Liver (tissue), 9 donors: ENCODE data around the gene DIABLO. TPM values are rescaled to one million over a fixed set of nuclear protein-coding genes. Genes with fewer than 3 reads are reported as not detected.

Experiments used
- DNase-seq: peaks from one replicate; pipeline ENCODE4 v3.0.0-alpha.2; 2017; ENCODE audit warnings: low spot score
- H3K27ac ChIP-seq, 2 donors: one replicate each; pipeline ENCODE4 v1.7.0; 2013; ENCODE audit warnings: inconsistent platforms in 2 of 2, low read length in 2 of 2, control low read depth in 1 of 2, low read depth in 1 of 2, mild to moderate bottlenecking in 1 of 2
- H3K27me3 ChIP-seq, 4 donors: one replicate each; pipeline versions ENCODE4 v1.6.1 to v1.7.0; 2013; ENCODE audit warnings: low read length in 3 of 4, inconsistent platforms in 1 of 4, mild to moderate bottlenecking in 1 of 4, moderate library complexity in 1 of 4; ENCODE audit not compliant: control insufficient read depth in 4 of 4, insufficient read depth in 4 of 4
- H3K36me3 ChIP-seq, 4 donors: one replicate each; pipeline versions ENCODE4 v1.6.1 to v1.7.0; 2013; ENCODE audit warnings: low read length in 3 of 4, mild to moderate bottlenecking in 3 of 4, low read depth in 1 of 4, moderate library complexity in 1 of 4; ENCODE audit not compliant: control insufficient read depth in 4 of 4, insufficient read depth in 3 of 4
- H3K4me1 ChIP-seq, 4 donors: one replicate each; pipeline versions ENCODE4 v1.6.1 to v1.7.0; 2013; ENCODE audit warnings: low read length in 3 of 4, mild to moderate bottlenecking in 3 of 4, moderate library complexity in 1 of 4; ENCODE audit not compliant: control insufficient read depth in 4 of 4, insufficient read depth in 4 of 4
- H3K4me3 ChIP-seq, 3 donors: one replicate each; pipeline versions ENCODE4 v1.6.1 to v1.7.0; 2013; ENCODE audit warnings: low read length in 3 of 3, control low read depth in 1 of 3, low read depth in 1 of 3, mild to moderate bottlenecking in 1 of 3
- H3K9ac ChIP-seq, 2 donors: one replicate each; pipeline ENCODE4 v1.7.0; 2013; ENCODE audit warnings: low read length in 2 of 2, mild to moderate bottlenecking in 2 of 2, moderate library complexity in 2 of 2, control low read depth in 1 of 2, low read depth in 1 of 2
- H3K9me3 ChIP-seq, 4 donors: one replicate each; pipeline versions ENCODE4 v1.6.1 to v1.7.0; 2013; ENCODE audit warnings: low read length in 3 of 4; ENCODE audit not compliant: control insufficient read depth in 4 of 4
- ATF3 ChIP-seq: IDR thresholded peaks from 2 replicates; pipeline ENCODE4 v1.6.1; 2016; ENCODE audit warnings: antibody characterized with exemption
- CTCF ChIP-seq: fragments of 150-350 bp; IDR thresholded peaks from 2 replicates; pipeline ENCODE4 v1.5.1; 2017; ENCODE audit warnings: improper control_type of control experiment, low read depth, low read length; ENCODE audit not compliant: missing input control
- EGR1 ChIP-seq, 2 donors: IDR thresholded peaks; 2 replicates each; pipeline ENCODE4 v1.6.1; 2016 to 2018; ENCODE audit warnings: antibody characterized with exemption in 2 of 2, low read depth in 2 of 2
- FOXA1 ChIP-seq: IDR thresholded peaks from 2 replicates; pipeline ENCODE4 v1.6.1; 2016; ENCODE audit warnings: antibody characterized with exemption
- FOXA2 ChIP-seq: IDR thresholded peaks from 2 replicates; pipeline ENCODE4 v1.6.1; 2016; ENCODE audit warnings: antibody characterized with exemption
- GABPA ChIP-seq, 2 donors: IDR thresholded peaks in 1 of 2; conservative IDR thresholded peaks in 1 of 2; 2 replicates each; pipeline ENCODE4 v1.6.1; 2016; ENCODE audit warnings: antibody characterized with exemption in 2 of 2, mild to moderate bottlenecking in 1 of 2, moderate library complexity in 1 of 2
- HNF4A ChIP-seq, 2 donors: conservative IDR thresholded peaks; 2 replicates each; pipeline ENCODE4 v1.6.1; 2016; ENCODE audit warnings: antibody characterized with exemption in 2 of 2, mild to moderate bottlenecking in 2 of 2
- HNF4G ChIP-seq: IDR thresholded peaks from 2 replicates; pipeline ENCODE4 v1.6.1; 2016; ENCODE audit warnings: antibody characterized with exemption
- JUND ChIP-seq, 2 donors: IDR thresholded peaks; 2 replicates each; pipeline ENCODE4 v1.6.1; 2016; ENCODE audit warnings: antibody characterized with exemption in 2 of 2
- MAX ChIP-seq: IDR thresholded peaks from 2 replicates; pipeline ENCODE4 v1.6.1; 2016; ENCODE audit warnings: antibody characterized with exemption
- NR2F2 ChIP-seq: IDR thresholded peaks from 2 replicates; pipeline ENCODE4 v1.6.1; 2016; ENCODE audit warnings: antibody characterized with exemption
- RAD21 ChIP-seq, 2 donors: IDR thresholded peaks; 2 replicates each; pipeline ENCODE4 v1.6.1; 2016; ENCODE audit warnings: antibody characterized with exemption in 2 of 2, mild to moderate bottlenecking in 2 of 2
- RXRA ChIP-seq, 2 donors: IDR thresholded peaks; 2 replicates each; pipeline ENCODE4 v1.6.1; 2017 to 2018; ENCODE audit warnings: antibody characterized with exemption in 2 of 2, mild to moderate bottlenecking in 1 of 2
- SP1 ChIP-seq: IDR thresholded peaks from 2 replicates; pipeline ENCODE4 v1.6.1; 2018; ENCODE audit warnings: antibody characterized with exemption, mild to moderate bottlenecking
- TAF1 ChIP-seq: conservative IDR thresholded peaks from 2 replicates; pipeline ENCODE4 v1.6.1; 2016; ENCODE audit warnings: antibody characterized with exemption, mild to moderate bottlenecking
- YY1 ChIP-seq: IDR thresholded peaks from 2 replicates; pipeline ENCODE4 v1.6.1; 2016; ENCODE audit warnings: antibody characterized with exemption, mild to moderate bottlenecking
- ZBTB33 ChIP-seq: IDR thresholded peaks from 2 replicates; pipeline ENCODE4 v1.6.1; 2016; ENCODE audit warnings: antibody characterized with exemption
- WGBS: extraction: QIAGEN DNeasy Blood & Tissue Kit; methylation state at CpG from one replicate; pipeline ENCODE4 v1.1.7; 2013; 5-methylcytosine and 5-hydroxymethylcytosine counted together
- polyA plus RNA-seq, 2 donors: library from polyadenylated mRNA; stranded (reverse) in 1 of 2; unstranded in 1 of 2; fragments of 200-250 nt in 1 of 2; fragments of >200 nt in 1 of 2; fragmentation: Nextera tagmentation in 1 of 2; extraction: Ambion mirVana in 1 of 2; gene quantifications; one replicate each; pipeline versions ENCODE4 v1.2.1 to v1.2.3, GENCODE V29; 2013 to 2015
- total RNA-seq, 2 donors: library from RNA; depleted of rRNA; stranded (reverse); fragments of >200 nt; gene quantifications; one replicate each; pipeline ENCODE4 v1.2.3, GENCODE V29; 2014
- donor health status: healthy.
- donor health status: healthy.
- donor health status: healthy.
- donor health status: healthy.
- donor health status: healthy.

Gene DIABLO
- total and polyA plus RNA-seq, 4 donors: 20.4 to 34.4 (median 28.5) TPM

GRCh38 chr12:122206976-122207375, 18.9 kb downstream of the DIABLO start:
- no peak for DNase-seq
- TF ChIP-seq ZBTB33 (no peak), FOXA2 (no peak), HNF4A (conservative IDR thresholded peaks at IDR 0.05) (no peak), CTCF (no peak), EGR1 (IDR thresholded peaks at IDR 0.05; ENCODE audit: low read depth in 2 of 2) (no peak), GABPA (IDR thresholded peaks at IDR 0.05 in 1 of 2, conservative IDR thresholded peaks at IDR 0.05 in 1 of 2) (no peak), NR2F2 (no peak), ATF3 (no peak), SP1 (no peak), HNF4G (no peak), FOXA1 (no peak), JUND (IDR thresholded peaks at IDR 0.05) (no peak), RXRA (IDR thresholded peaks at IDR 0.05) (no peak), RAD21 (IDR thresholded peaks at IDR 0.05) (no peak), YY1 (no peak), TAF1 (no peak), MAX (no peak)
- Histone ChIP-seq H3K9me3 (no peaks in the 10 kb centered on the region), H3K4me3 (no peak overlapping the region), H3K9ac (no peak overlapping the region), H3K27ac (no peak overlapping the region), H3K4me1 (peaks cover 9 to 20% (median 12%) of the 10 kb centered on the region in 4 donors), H3K36me3 (peaks cover 11 to 35% (median 23%) of the 10 kb centered on the region in 4 donors), H3K27me3 (peaks cover 0 to 4% (median under 1%) of the 10 kb centered on the region in 4 donors)
- WGBS: 84% methylated on average over 8 of the region's 8 CpGs

GRCh38 chr12:122206111-122206881, 19.6 kb downstream of the DIABLO start:
- H3K4me1 ChIP-seq: peaks cover 9 to 20% (median 12%) of the 10 kb centered on the region in 4 donors
- TF ChIP-seq RXRA (IDR thresholded peaks at IDR 0.05): no peak
- no peak for TF ChIP-seq FOXA2
- TF ChIP-seq NR2F2: no peak
- TF ChIP-seq SP1: no peak
- no peak overlapping the region for H3K4me3 ChIP-seq
- peaks cover 0 to 4% (median 2%) of the 10 kb centered on the region in 4 donors for H3K27me3 ChIP-seq
- WGBS: 73% methylated on average over 27 of the region's 27 CpGs
- H3K9ac ChIP-seq: no peak overlapping the region
- no peak for DNase-seq
- H3K9me3 ChIP-seq: no peaks in the 10 kb centered on the region
- peaks cover 8 to 29% (median 17%) of the 10 kb centered on the region in 4 donors for H3K36me3 ChIP-seq
- H3K27ac ChIP-seq: no peak overlapping the region
